ENCODE results near the gene RBM28. TPM values are rescaled to one million over a fixed set of nuclear protein-coding genes. Genes with fewer than 3 reads are reported as not detected.
"Not testable (repeated sequence)": the region's sequence is repeated elsewhere in the genome, so short reads cannot be mapped to it uniquely, and the experiment has no call there.

RBM28 gene
- total RNA-seq, 4 donors from 2014 or later: 9.0 to 341 (median 34.2) TPM

GRCh38 chr7:128302139-128302538 is 41.6 kb downstream of the RBM28 start:
- no peak overlapping the region for H3K4me3 ChIP-seq
- no peaks in the 10 kb centered on the region for H3K9me3 ChIP-seq
- DNase-seq: no peak
- intact Hi-C loops (cut with DNase I; ENCODE audit: low total_unique reads) (no loop called here), in situ Hi-C loops (cut with MboI; ENCODE audit: low pct_ligation_motif_present in 1 of 4, low pct_unique_long_range_greater_than_20kb in 1 of 4, low sequenced_read_pairs in 3 of 4) (no loop called here)
- peaks cover 0 to 13% (median 1%) of the 10 kb centered on the region in 4 donors for H3K36me3 ChIP-seq
- no peaks in the 10 kb centered on the region for H3K4me1 ChIP-seq
- no peak for TF ChIP-seq POLR2AphosphoS5 (IDR thresholded peaks at IDR 0.05)
- no peak for TF ChIP-seq POLR2A (IDR thresholded peaks at IDR 0.05)
- TF ChIP-seq EP300 (IDR thresholded peaks at IDR 0.05; ENCODE audit: low read depth): no peak
- TF ChIP-seq CTCF (IDR thresholded peaks at IDR 0.05): no peak
- 75 to 87% methylated on average over 4 to 8 of the region's 10 CpGs for WGBS, 2 donors (ENCODE audit: low coverage in 1 of 2)
- no peak overlapping the region for H3K27ac ChIP-seq
- no peaks in the 10 kb centered on the region for H3K27me3 ChIP-seq

DNA sequence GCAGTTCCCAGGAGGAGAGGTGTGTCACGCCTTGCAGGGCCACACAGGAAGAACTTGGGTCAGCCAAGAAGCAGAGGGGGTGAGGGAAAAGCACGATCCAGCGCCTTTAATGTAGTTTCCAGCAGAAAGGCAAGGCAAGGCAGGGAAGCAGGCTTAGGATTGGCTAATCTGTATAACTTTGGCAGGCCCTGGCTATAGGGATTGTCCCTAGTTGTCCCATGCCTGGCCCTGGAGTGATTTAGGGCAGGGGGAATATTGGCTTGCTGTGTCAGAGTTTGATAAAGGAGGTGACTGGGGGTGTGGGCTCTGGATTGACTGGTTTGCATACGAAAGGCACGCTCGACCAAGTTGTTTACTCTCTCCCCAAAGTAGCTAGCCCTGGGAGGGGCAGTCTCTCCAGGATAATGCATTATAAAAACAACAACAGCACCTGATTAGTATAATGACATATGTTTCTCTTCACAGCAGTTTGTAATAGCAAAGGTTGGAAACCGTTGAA is 44.5 kb downstream of the RBM28 start:
- Histone ChIP-seq H3K27me3 (no peaks in the 10 kb centered on the region), H3K4me1 (no peaks in the 10 kb centered on the region), H3K36me3 (no peaks in the 10 kb centered on the region), H3K9me3 (no peaks in the 10 kb centered on the region), H3K27ac (no peak overlapping the region), H3K4me3 (no peak overlapping the region)
- in situ Hi-C loops (cut with MboI; ENCODE audit: low pct_ligation_motif_present in 1 of 4, low pct_unique_long_range_greater_than_20kb in 1 of 4, low sequenced_read_pairs in 3 of 4) (no loop called here), intact Hi-C loops (cut with DNase I; ENCODE audit: low total_unique reads) (no loop called here)
- whole genome bisulfite sequencing, 2 donors (ENCODE audit: low coverage in 1 of 2): 63 to 76% methylated on average over 4 to 7 of the region's 7 CpGs
- no peak for TF ChIP-seq CTCF (IDR thresholded peaks at IDR 0.05)
- TF ChIP-seq POLR2A (IDR thresholded peaks at IDR 0.05): no peak
- TF ChIP-seq EP300 (IDR thresholded peaks at IDR 0.05; ENCODE audit: low read depth): no peak
- TF ChIP-seq POLR2AphosphoS5 (IDR thresholded peaks at IDR 0.05): no peak
- DNase-seq: no peak

GRCh38 chr7:128298004-128298403 is 45.7 kb downstream of the RBM28 start:
- H3K4me3 ChIP-seq; in situ Hi-C loops (cut with MboI; ENCODE audit: low pct_ligation_motif_present in 1 of 4, low pct_unique_long_range_greater_than_20kb in 1 of 4, low sequenced_read_pairs in 3 of 4); H3K9me3 ChIP-seq; DNase-seq; H3K27me3 ChIP-seq; H3K4me1 ChIP-seq; H3K27ac ChIP-seq; H3K36me3 ChIP-seq; intact Hi-C loops (cut with DNase I; ENCODE audit: low total_unique reads): not testable (repeated sequence)
- 79 to 86% methylated on average over 5 to 7 of the region's 7 CpGs for WGBS, 2 donors (ENCODE audit: low coverage in 1 of 2)

- Histone ChIP-seq H3K4me3 (no peak overlapping the region), H3K27ac (no peak overlapping the region), H3K27me3 (no peaks in the 10 kb centered on the region), H3K36me3 (no peaks in the 10 kb centered on the region), H3K9me3 (no peaks in the 10 kb centered on the region), H3K4me1 (no peaks in the 10 kb centered on the region)
- intact Hi-C loops (cut with DNase I; ENCODE audit: low total_unique reads) (no loop called here), in situ Hi-C loops (cut with MboI; ENCODE audit: low pct_ligation_motif_present in 1 of 4, low pct_unique_long_range_greater_than_20kb in 1 of 4, low sequenced_read_pairs in 3 of 4) (no loop called here)
- no peak for TF ChIP-seq EP300 (IDR thresholded peaks at IDR 0.05; ENCODE audit: low read depth)
- no peak for TF ChIP-seq POLR2A (IDR thresholded peaks at IDR 0.05)
- no peak for TF ChIP-seq POLR2AphosphoS5 (IDR thresholded peaks at IDR 0.05)
- no peak for TF ChIP-seq CTCF (IDR thresholded peaks at IDR 0.05)
- no peak for DNase-seq
- 83 to 90% methylated on average over 1 to 4 of the region's 4 CpGs for WGBS, 2 donors (ENCODE audit: low coverage in 1 of 2)
Measured at GRCh38 chr7:128287556-128287955, 56.2 kb downstream of the RBM28 start.

DNA sequence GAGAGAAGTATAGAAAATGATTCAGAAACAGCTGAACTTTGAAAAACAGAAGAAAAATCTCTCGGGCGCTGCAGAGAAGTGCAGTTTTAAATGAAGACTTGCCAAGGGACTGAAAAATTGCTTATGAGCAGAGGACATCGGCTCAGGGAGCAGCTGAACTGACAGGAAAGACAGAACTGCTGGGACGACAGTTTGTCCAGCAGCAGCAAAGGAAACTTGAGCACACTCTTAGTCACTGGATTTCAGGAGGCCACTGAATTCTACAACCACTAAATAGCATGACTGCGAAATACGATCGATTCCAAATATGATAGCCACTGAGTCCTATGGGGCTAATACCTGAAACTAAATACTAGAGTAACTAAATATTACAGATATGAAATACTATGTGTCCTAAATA is 59.6 kb downstream of the RBM28 start:
- intact Hi-C loops (cut with DNase I; ENCODE audit: low total_unique reads) (no loop called here), in situ Hi-C loops (cut with MboI; ENCODE audit: low pct_ligation_motif_present in 1 of 4, low pct_unique_long_range_greater_than_20kb in 1 of 4, low sequenced_read_pairs in 3 of 4) (no loop called here)
- Histone ChIP-seq H3K27me3 (no peaks in the 10 kb centered on the region), H3K36me3 (no peaks in the 10 kb centered on the region), H3K4me1 (no peaks in the 10 kb centered on the region), H3K27ac (no peak overlapping the region), H3K4me3 (no peak overlapping the region), H3K9me3 (peaks cover 9 to 10% of the 10 kb centered on the region in 2 donors)
- 82 to 96% methylated on average over 7 of the region's 7 CpGs for WGBS, 2 donors (ENCODE audit: low coverage in 1 of 2)
- no peak for DNase-seq
- TF ChIP-seq POLR2A (IDR thresholded peaks at IDR 0.05) (no peak), POLR2AphosphoS5 (IDR thresholded peaks at IDR 0.05) (no peak), CTCF (IDR thresholded peaks at IDR 0.05) (no peak), EP300 (IDR thresholded peaks at IDR 0.05; ENCODE audit: low read depth) (no peak)

All from transverse colon (tissue), 4 donors.